ENCODE measurements around the gene SIPA1.
A peak's percentile ranks its signal among the peaks of the same experiment; 100 is the strongest.

Gene SIPA1

GRCh38 chr11:65695459-65696241 lies 57.7 kb downstream of the SIPA1 start:
- no peak for DNase-seq (ENCODE audit: insufficient read length, low spot score)
- no peak for FAIRE-seq

GRCh38 chr11:65696802-65697552 lies 59.1 kb downstream of the SIPA1 start:
- DNase-seq (ENCODE audit: insufficient read length, low spot score) (no peak), FAIRE-seq (no peak)

GRCh38 chr11:65698205-65698604 lies 60.3 kb downstream of the SIPA1 start:
- DNase-seq (ENCODE audit: insufficient read length, low spot score) (no peak), FAIRE-seq (peak; percentile 54)

- DNase-seq (ENCODE audit: insufficient read length, low spot score) (no peak), FAIRE-seq (no peak)
Measured at GRCh38 chr11:65699306-65699705, 61.4 kb downstream of the SIPA1 start.

- DNase-seq (ENCODE audit: insufficient read length, low spot score) (no peak), FAIRE-seq (no peak)
Measured at GRCh38 chr11:65700399-65700798, 62.5 kb downstream of the SIPA1 start.
